ENCODE data around the gene KRT28.
"Not testable (repeated sequence)": the region's sequence is repeated elsewhere in the genome, so short reads cannot be mapped to it uniquely, and the experiment has no call there.

KRT28 gene

GRCh38 chr17:40775945-40776344 is 23.8 kb downstream of the KRT28 start:
- H3K9ac ChIP-seq (ENCODE audit: low read depth, low read length), result no peak overlapping the region
- H3K27me3 ChIP-seq (ENCODE audit: insufficient read depth, low read length), result peaks cover 19% of the 10 kb centered on the region
- no peaks in the 10 kb centered on the region for H3K9me3 ChIP-seq (ENCODE audit: insufficient read depth, low read depth, low read length)
- no peaks in the 10 kb centered on the region for H3K36me3 ChIP-seq (ENCODE audit: insufficient read depth, low read depth, low read length)
- H3K27ac ChIP-seq (ENCODE audit: low read length), result no peak overlapping the region
- H3K4me1 ChIP-seq (ENCODE audit: insufficient read depth, low read length), result no peaks in the 10 kb centered on the region
- no peak overlapping the region for H3K4me3 ChIP-seq (ENCODE audit: low read length)

DNA sequence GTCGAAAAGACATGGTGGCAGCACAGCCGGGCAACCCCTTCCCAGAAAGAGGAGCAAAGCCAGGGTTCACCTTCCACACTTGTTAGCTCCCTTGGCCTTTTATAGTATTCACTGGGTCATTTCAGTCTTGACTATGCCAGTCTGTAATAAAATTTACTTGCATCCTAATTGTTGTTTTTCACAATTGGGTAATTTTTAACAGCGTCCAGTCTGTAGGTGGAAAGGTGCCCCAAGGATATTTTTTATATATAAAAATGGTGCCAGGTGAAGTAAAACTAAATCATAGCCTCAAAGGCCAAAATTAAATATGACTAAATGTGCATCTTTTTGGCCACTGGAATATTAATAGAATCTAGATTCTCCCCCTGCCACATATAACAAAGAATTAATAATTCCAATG is 27.7 kb downstream of the KRT28 start, which contains the start of gene KRT26:
KRT26 (minus strand) TSS at position 101 of the 400 bp plus-strand sequence; CDS start at position 13, 88 bp downstream.
- no peak within 1 kb of the TSS for H3K9ac ChIP-seq (ENCODE audit: low read depth, low read length)
- H3K4me1 ChIP-seq (ENCODE audit: insufficient read depth, low read length), result no peaks in the 10 kb centered on the region
- H3K4me3 ChIP-seq (ENCODE audit: low read length), result no peak within 1 kb of the TSS
- no peaks in the 10 kb centered on the region; the same call in 1 of the 2 replicates for H3K27me3 ChIP-seq (ENCODE audit: insufficient read depth, low read length)
- H3K27ac ChIP-seq (ENCODE audit: low read length), result no peak within 1 kb of the TSS
- no peaks in the 10 kb centered on the region for H3K9me3 ChIP-seq (ENCODE audit: insufficient read depth, low read depth, low read length)
- H3K36me3 ChIP-seq (ENCODE audit: insufficient read depth, low read depth, low read length), result no peaks in the 10 kb centered on the region

- Histone ChIP-seq H3K27me3 (ENCODE audit: insufficient read depth, low read length) (no peaks in the 10 kb centered on the region), H3K9ac (ENCODE audit: low read depth, low read length) (no peak overlapping the region), H3K9me3 (ENCODE audit: insufficient read depth, low read depth, low read length) (peaks cover 36% of the 10 kb centered on the region; the same call in 1 of the 2 replicates), H3K27ac (ENCODE audit: low read length) (no peak overlapping the region), H3K4me1 (ENCODE audit: insufficient read depth, low read length) (no peaks in the 10 kb centered on the region), H3K4me3 (ENCODE audit: low read length) (no peak overlapping the region), H3K36me3 (ENCODE audit: insufficient read depth, low read depth, low read length) (no peaks in the 10 kb centered on the region)
Observed at GRCh38 chr17:40765657-40766056, 34.1 kb downstream of the KRT28 start.

GRCh38 chr17:40763752-40764151 is 36.0 kb downstream of the KRT28 start:
- Histone ChIP-seq H3K4me1 (ENCODE audit: insufficient read depth, low read length) (no peaks in the 10 kb centered on the region), H3K27ac (ENCODE audit: low read length) (no peak overlapping the region), H3K9ac (ENCODE audit: low read depth, low read length) (no peak overlapping the region), H3K36me3 (ENCODE audit: insufficient read depth, low read depth, low read length) (no peaks in the 10 kb centered on the region), H3K9me3 (ENCODE audit: insufficient read depth, low read depth, low read length) (peaks cover 44% of the 10 kb centered on the region; the same call in 1 of the 2 replicates), H3K27me3 (ENCODE audit: insufficient read depth, low read length) (no peaks in the 10 kb centered on the region), H3K4me3 (ENCODE audit: low read length) (no peak overlapping the region)

- H3K27me3 ChIP-seq (ENCODE audit: insufficient read depth, low read length), result 0 out of 2 replicates have a peak, but pooled peaks cover under 1% of the 10 kb centered on the region
- no peaks in the 10 kb centered on the region for H3K36me3 ChIP-seq (ENCODE audit: insufficient read depth, low read depth, low read length)
- H3K4me1 ChIP-seq (ENCODE audit: insufficient read depth, low read length), result no peaks in the 10 kb centered on the region
- H3K27ac ChIP-seq (ENCODE audit: low read length), result no peak overlapping the region
- peaks cover 44% of the 10 kb centered on the region; the same call in 1 of the 2 replicates for H3K9me3 ChIP-seq (ENCODE audit: insufficient read depth, low read depth, low read length)
- H3K9ac ChIP-seq (ENCODE audit: low read depth, low read length), result no peak overlapping the region
- no peak overlapping the region for H3K4me3 ChIP-seq (ENCODE audit: low read length)
Observed at GRCh38 chr17:40760105-40761016, 39.4 kb downstream of the KRT28 start.

DNA sequence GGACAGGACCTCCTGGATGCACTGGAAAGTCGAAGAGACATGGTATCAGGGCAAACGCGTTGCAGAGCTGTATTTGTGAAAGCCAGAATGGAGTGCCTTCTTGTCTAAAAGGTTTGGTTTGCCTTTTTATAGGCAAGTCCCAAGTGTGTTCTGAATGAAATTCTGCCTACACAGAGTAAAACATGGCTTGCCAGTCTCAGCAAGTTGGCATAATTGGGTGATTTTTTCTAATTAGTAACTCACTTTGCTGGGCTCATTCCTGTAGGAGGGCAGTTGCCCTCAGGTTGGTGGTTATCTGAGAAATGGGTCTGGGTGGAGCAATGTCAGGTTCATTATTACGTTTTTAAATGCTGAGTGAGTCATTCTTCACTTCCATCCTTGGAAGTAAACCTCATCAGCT is 44.5 kb downstream of the KRT28 start, which contains the start of gene KRT25:
KRT25 (minus strand) TSS at position 101 of the 400 bp plus-strand sequence; CDS start at position 41, 60 bp downstream.
- Histone ChIP-seq H3K9me3 (ENCODE audit: insufficient read depth, low read depth, low read length) (peaks cover 4% of the 10 kb centered on the region; the same call in 1 of the 2 replicates), H3K4me3 (ENCODE audit: low read length) (no peak within 1 kb of the TSS), H3K27ac (ENCODE audit: low read length) (no peak within 1 kb of the TSS), H3K27me3 (ENCODE audit: insufficient read depth, low read length) (peaks cover 5% of the 10 kb centered on the region; the same call in 1 of the 2 replicates), H3K9ac (ENCODE audit: low read depth, low read length) (no peak within 1 kb of the TSS), H3K36me3 (ENCODE audit: insufficient read depth, low read depth, low read length) (no peaks in the 10 kb centered on the region), H3K4me1 (ENCODE audit: insufficient read depth, low read length) (no peaks in the 10 kb centered on the region)

- Histone ChIP-seq H3K4me1 (ENCODE audit: insufficient read depth, low read length) (no peaks in the 10 kb centered on the region), H3K27me3 (ENCODE audit: insufficient read depth, low read length) (peaks cover 5% of the 10 kb centered on the region; the same call in 1 of the 2 replicates), H3K9ac (ENCODE audit: low read depth, low read length) (no peak overlapping the region), H3K4me3 (ENCODE audit: low read length) (no peak overlapping the region), H3K36me3 (ENCODE audit: insufficient read depth, low read depth, low read length) (no peaks in the 10 kb centered on the region), H3K27ac (ENCODE audit: low read length) (no peak overlapping the region), H3K9me3 (ENCODE audit: insufficient read depth, low read depth, low read length) (no peaks in the 10 kb centered on the region)
Observed at GRCh38 chr17:40753804-40754203, 46.0 kb downstream of the KRT28 start.

GRCh38 chr17:40751065-40751464 is 48.7 kb downstream of the KRT28 start:
- H3K4me3 ChIP-seq (ENCODE audit: low read length), result no peak overlapping the region
- H3K27me3 ChIP-seq (ENCODE audit: insufficient read depth, low read length), result peaks cover 5% of the 10 kb centered on the region; the same call in 1 of the 2 replicates
- no peaks in the 10 kb centered on the region for H3K4me1 ChIP-seq (ENCODE audit: insufficient read depth, low read length)
- no peaks in the 10 kb centered on the region for H3K36me3 ChIP-seq (ENCODE audit: insufficient read depth, low read depth, low read length)
- H3K9me3 ChIP-seq (ENCODE audit: insufficient read depth, low read depth, low read length), result no peaks in the 10 kb centered on the region
- H3K27ac ChIP-seq (ENCODE audit: low read length), result no peak overlapping the region
- H3K9ac ChIP-seq (ENCODE audit: low read depth, low read length), result no peak overlapping the region

GRCh38 chr17:40750391-40750790 is 49.4 kb downstream of the KRT28 start:
- H3K9me3 ChIP-seq (ENCODE audit: insufficient read depth, low read depth, low read length), result no peaks in the 10 kb centered on the region
- H3K27me3 ChIP-seq (ENCODE audit: insufficient read depth, low read length), result peaks cover 5% of the 10 kb centered on the region; the same call in 1 of the 2 replicates
- no peak overlapping the region for H3K27ac ChIP-seq (ENCODE audit: low read length)
- no peaks in the 10 kb centered on the region for H3K4me1 ChIP-seq (ENCODE audit: insufficient read depth, low read length)
- no peak overlapping the region for H3K4me3 ChIP-seq (ENCODE audit: low read length)
- no peaks in the 10 kb centered on the region for H3K36me3 ChIP-seq (ENCODE audit: insufficient read depth, low read depth, low read length)
- no peak overlapping the region for H3K9ac ChIP-seq (ENCODE audit: low read depth, low read length)

GRCh38 chr17:40748666-40749065 is 51.1 kb downstream of the KRT28 start:
- H3K4me1 ChIP-seq (ENCODE audit: insufficient read depth, low read length); H3K27ac ChIP-seq (ENCODE audit: low read length); H3K9me3 ChIP-seq (ENCODE audit: insufficient read depth, low read depth, low read length); H3K9ac ChIP-seq (ENCODE audit: low read depth, low read length); H3K4me3 ChIP-seq (ENCODE audit: low read length); H3K27me3 ChIP-seq (ENCODE audit: insufficient read depth, low read length); H3K36me3 ChIP-seq (ENCODE audit: insufficient read depth, low read depth, low read length): not testable (repeated sequence)

Data from iPS-20b (cell line).